ENCODE data around the gene CCDC85A.
A peak's percentile ranks its signal among the peaks of the same experiment; 100 is the strongest.
"Not testable (repeated sequence)": the region's sequence is repeated elsewhere in the genome, so short reads cannot be mapped to it uniquely, and the experiment has no call there.

Gene CCDC85A

GRCh38 chr2:56183643-56184499 is at the start of gene CCDC85A:
CCDC85A (plus strand) TSS chr2:56183990; CDS start chr2:56184625, 635 bp downstream.
- DNase-seq: peak; percentile 81

DNA sequence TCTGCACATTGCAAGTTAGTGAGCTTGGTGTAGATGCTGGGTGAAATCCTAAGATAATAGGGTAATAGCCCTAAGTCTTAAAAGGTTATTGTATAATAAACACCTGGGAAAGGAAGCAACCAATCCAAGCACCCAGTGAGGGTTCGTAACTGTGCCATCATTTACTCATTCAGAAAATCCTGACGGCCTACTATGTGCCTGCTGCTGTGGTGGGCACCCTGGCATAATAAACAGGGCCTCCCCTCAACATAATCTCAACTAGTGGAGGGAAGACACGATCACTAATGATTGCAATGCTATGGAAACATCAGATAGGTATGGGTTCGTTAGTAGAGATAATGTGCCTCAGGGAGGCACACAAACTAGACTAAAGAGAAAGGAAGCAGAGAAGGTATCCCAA is 48.9 kb upstream of the CCDC85A start:
- DNase-seq: no peak

GRCh38 chr2:56142497-56143061 is 41.2 kb upstream of the CCDC85A start:
- not testable (repeated sequence) for DNase-seq

- no peak for DNase-seq
These were observed 35.9 kb upstream of the CCDC85A start for GRCh38 chr2:56147907-56148306.

DNA sequence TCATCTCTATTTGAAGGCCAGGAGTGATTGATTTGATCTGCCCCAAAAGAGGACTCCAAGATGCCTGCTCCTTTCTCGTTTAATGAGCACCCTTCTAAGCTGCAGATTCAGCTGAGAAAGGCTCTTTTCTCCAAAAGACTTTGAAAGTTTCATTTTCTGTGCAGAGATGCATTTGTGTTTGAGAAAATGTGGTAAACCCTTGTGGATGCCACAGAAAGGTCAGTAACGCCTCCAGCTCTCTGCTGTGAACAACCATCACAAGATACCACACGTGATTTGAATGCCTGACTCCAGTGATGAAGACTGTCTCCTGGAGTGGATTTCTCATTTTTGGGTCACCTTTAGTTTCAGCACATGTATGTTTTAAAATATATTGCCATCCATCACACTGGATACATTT is 35.0 kb upstream of the CCDC85A start:
- DNase-seq: no peak

- DNase-seq: no peak
These were observed 31.9 kb upstream of the CCDC85A start for GRCh38 chr2:56151841-56152240.

DNA sequence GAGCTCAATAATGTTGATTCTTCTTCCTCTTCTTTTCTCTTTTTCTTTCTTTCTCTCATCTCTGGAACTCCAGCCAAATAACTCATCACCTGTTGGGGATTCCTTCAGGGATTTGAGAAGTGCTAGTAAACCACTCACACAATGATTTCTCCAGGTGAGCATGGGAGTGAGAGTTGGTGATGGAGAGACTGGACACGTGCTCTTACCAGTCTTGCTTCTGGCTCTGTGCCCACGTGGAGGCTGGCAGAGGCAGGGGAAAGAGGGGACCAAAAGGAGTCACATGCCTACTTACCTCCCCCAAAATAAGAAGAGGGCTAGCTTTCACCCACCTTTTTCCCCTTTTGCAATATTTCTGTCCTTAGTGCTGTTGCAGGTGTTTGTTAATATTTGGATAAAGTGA is 28.6 kb upstream of the CCDC85A start:
- no peak for DNase-seq

- DNase-seq: not testable (repeated sequence)
These were observed 23.9 kb upstream of the CCDC85A start for GRCh38 chr2:56159875-56160274.

- DNase-seq: peak; percentile 64
These were observed 15.9 kb upstream of the CCDC85A start for GRCh38 chr2:56167616-56168562.

GRCh38 chr2:56169521-56169920 is 14.3 kb upstream of the CCDC85A start:
- peak; percentile 28 for DNase-seq

- DNase-seq: no peak
These were observed 13.3 kb upstream of the CCDC85A start for GRCh38 chr2:56170504-56170903.

GRCh38 chr2:56170988-56171387 is 12.8 kb upstream of the CCDC85A start:
- no peak for DNase-seq

- no peak for DNase-seq
These were observed 8.0 kb upstream of the CCDC85A start for GRCh38 chr2:56175779-56176178.

DNA sequence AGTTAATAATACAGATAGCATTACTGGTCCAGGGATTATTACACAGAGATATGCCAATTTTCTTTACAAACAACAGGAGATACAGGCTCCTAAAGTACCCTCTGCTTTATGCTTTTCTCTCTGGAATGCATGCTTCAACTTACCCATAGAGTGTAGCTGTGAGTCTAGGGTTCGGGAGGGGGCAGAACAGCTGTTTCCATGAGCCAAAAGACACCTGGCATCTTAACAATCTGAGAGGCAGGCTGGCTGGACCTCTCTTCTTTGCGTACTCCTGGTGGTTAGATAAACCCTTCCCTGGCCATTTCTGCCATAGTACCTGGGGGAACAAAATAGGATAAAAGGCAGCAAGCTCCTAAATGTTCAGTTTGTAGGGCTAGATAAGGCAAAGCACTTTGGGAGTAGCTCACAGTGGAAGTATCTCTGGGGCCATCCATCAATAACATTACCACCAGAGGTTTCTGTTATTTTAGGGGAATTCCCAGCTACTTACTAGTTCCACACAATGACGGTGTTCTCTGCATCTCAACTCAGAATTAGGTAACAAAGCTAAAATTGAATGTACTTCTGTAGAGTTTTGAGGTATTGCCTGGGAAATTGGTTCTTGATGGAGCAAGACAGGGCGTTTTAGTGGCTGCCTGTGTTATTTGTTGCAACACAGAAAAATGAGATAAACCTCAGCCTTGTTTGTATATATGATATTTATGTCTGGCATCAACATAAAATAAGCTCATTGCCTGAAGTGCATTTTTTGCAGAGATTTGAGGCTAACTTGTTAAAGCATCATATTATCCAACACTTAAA is 6.2 kb upstream of the CCDC85A start:
- no peak for DNase-seq

DNA sequence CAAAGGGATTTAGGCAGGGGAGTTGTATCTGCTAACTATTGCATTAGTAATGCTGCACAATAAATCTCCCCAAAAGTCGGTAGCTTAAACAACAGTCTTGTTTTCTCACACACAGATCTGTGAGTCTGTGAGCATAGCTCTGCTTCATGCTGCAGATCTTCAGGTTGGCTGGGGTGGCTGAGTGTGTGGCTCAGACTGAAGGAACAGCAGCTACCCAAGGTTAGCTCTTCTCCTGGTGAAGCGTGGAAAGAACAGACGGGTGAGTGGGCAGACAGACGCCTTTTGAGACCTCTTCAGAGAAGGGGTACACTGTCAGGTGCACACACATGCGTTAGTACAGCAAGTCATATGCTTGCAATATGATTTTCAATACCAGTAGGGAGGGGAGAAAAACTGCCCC is 3.9 kb upstream of the CCDC85A start:
- DNase-seq: no peak

GRCh38 chr2:56182420-56182819 is 1.4 kb upstream of the CCDC85A start:
- no peak for DNase-seq

- DNase-seq: no peak
These were observed 766 bp downstream of the CCDC85A start for GRCh38 chr2:56184500-56185011.

DNA sequence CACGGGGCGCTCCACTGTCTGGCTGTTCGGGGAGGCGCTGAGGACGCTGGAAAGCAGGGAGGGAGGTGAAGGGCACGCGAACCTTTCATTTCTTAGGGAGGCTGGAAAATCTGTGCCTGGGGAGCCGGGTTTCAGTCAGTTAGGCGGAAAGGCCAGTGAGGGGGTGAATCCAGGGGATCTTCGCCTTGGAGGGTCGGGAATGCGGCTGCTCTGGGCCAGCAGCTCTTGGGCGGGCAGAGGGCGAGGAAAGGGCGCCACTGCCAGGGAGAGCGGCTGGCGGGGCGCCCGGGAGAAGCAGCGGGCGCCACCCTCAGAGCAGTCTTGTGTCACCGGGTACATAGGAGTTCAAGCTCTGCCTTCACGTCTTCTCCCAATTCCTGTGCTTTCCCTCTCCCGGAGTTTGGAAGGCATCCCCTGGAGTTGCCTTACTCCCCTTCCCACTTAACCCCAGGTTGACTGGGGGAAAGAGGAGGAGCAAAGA is 1.4 kb downstream of the CCDC85A start:
- no peak for DNase-seq

- peak; percentile 58 for DNase-seq
These were observed 1.8 kb downstream of the CCDC85A start for GRCh38 chr2:56185582-56186046.

- peak; percentile 59 for DNase-seq
These were observed 7.8 kb downstream of the CCDC85A start for GRCh38 chr2:56191617-56192016.

GRCh38 chr2:56192664-56193305 is 9.0 kb downstream of the CCDC85A start:
- DNase-seq: no peak
